Measurements from ENCODE around the gene STXBP6. TPM values are rescaled to one million over a fixed set of nuclear protein-coding genes. Genes with fewer than 3 reads are reported as not detected.

STXBP6 gene
- total and polyA plus RNA-seq, 2 of the 13 experiments (the other 11 are each of a cell fraction or from before 2014, with no cell fraction given) = 35.3 to 42.8 TPM

DNA sequence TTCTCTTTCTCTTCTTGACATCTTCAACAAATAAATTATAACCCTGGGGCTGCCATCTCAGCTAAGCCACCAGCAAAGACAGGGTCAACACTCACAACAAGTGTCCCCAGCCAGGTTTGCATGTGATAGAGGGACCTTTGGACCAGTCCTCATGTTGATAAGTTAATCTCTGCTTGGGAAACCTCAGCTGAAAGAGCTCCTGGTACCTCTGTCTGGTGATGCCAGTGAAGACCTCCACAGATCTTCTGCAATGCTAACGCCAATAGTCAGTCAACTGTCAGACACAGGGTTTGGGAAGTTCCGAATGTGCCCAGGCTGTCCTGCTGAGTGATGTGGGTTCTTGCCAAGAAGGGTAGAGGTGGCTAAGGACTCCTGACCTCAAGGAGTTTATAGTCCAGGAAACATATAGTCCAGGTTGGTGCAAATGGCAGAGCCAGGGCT, 236.1 kb downstream of the STXBP6 start (continued):
- TF ChIP-seq, protein P1, sequence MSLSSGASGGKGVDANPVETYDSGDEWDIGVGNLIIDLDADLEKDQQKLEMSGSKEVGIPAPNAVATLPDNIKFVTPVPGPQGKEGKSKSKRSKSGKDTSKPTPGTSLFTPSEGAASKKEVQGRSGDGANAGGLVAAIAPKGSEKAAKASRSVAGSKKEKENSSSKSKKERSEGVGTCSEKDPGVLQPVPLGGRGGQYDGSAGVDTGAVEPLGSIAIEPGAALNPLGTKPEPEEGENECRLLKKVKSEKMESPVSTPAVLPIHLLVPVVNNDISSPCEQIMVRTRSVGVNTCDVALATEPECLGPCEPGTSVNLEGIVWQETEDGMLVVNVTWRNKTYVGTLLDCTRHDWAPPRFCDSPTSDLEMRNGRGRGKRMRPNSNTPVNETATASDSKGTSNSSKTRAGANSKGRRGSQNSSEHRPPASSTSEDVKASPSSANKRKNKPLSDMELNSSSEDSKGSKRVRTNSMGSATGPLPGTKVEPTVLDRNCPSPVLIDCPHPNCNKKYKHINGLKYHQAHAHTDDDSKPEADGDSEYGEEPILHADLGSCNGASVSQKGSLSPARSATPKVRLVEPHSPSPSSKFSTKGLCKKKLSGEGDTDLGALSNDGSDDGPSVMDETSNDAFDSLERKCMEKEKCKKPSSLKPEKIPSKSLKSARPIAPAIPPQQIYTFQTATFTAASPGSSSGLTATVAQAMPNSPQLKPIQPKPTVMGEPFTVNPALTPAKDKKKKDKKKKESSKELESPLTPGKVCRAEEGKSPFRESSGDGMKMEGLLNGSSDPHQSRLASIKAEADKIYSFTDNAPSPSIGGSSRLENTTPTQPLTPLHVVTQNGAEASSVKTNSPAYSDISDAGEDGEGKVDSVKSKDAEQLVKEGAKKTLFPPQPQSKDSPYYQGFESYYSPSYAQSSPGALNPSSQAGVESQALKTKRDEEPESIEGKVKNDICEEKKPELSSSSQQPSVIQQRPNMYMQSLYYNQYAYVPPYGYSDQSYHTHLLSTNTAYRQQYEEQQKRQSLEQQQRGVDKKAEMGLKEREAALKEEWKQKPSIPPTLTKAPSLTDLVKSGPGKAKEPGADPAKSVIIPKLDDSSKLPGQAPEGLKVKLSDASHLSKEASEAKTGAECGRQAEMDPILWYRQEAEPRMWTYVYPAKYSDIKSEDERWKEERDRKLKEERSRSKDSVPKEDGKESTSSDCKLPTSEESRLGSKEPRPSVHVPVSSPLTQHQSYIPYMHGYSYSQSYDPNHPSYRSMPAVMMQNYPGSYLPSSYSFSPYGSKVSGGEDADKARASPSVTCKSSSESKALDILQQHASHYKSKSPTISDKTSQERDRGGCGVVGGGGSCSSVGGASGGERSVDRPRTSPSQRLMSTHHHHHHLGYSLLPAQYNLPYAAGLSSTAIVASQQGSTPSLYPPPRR (CRISPR knock-in tag; IDR thresholded peaks at IDR 0.05; ENCODE audit: borderline replicate concordance) = 0 out of 2 replicates have a peak, but pooled peaks have one; percentile 42
- TF ChIP-seq HCFC1 (IDR thresholded peaks at IDR 0.05; ENCODE audit: low read depth, low read length) = no peak
- no peak for TF ChIP-seq RFX5 (IDR thresholded peaks at IDR 0.05; ENCODE audit: low read depth, low read length)
- TF ChIP-seq, protein P2, sequence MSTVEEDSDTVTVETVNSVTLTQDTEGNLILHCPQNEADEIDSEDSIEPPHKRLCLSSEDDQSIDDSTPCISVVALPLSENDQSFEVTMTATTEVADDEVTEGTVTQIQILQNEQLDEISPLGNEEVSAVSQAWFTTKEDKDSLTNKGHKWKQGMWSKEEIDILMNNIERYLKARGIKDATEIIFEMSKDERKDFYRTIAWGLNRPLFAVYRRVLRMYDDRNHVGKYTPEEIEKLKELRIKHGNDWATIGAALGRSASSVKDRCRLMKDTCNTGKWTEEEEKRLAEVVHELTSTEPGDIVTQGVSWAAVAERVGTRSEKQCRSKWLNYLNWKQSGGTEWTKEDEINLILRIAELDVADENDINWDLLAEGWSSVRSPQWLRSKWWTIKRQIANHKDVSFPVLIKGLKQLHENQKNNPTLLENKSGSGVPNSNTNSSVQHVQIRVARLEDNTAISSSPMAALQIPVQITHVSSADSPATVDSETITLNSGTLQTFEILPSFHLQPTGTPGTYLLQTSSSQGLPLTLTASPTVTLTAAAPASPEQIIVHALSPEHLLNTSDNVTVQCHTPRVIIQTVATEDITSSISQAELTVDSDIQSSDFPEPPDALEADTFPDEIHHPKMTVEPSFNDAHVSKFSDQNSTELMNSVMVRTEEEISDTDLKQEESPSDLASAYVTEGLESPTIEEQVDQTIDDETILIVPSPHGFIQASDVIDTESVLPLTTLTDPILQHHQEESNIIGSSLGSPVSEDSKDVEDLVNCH (CRISPR knock-in tag; IDR thresholded peaks at IDR 0.05) = no peak
- no peak for TF ChIP-seq ZNF362 (CRISPR knock-in tag; IDR thresholded peaks at IDR 0.05; ENCODE audit: borderline replicate concordance)
- TF ChIP-seq BRD4 (CRISPR knock-in tag; IDR thresholded peaks at IDR 0.05) = no peak
- no peak for TF ChIP-seq SYNCRIP (IDR thresholded peaks at IDR 0.05; ENCODE audit: insufficient read depth, low read depth, low read length)
- no peak for TF ChIP-seq KLF15 (CRISPR knock-in tag; IDR thresholded peaks at IDR 0.05; ENCODE audit: borderline replicate concordance)
- no peak for TF ChIP-seq ZSCAN12 (CRISPR knock-in tag; IDR thresholded peaks at IDR 0.05)
- TF ChIP-seq ZNF317 (CRISPR knock-in tag; IDR thresholded peaks at IDR 0.05) = no peak; the same call in 1 of the 2 replicates
- no peak for TF ChIP-seq KDM6A (CRISPR knock-in tag; IDR thresholded peaks at IDR 0.05; ENCODE audit: low read depth)
- TF ChIP-seq KAT2B (IDR thresholded peaks at IDR 0.05; ENCODE audit: borderline replicate concordance, low read depth, low read length) = no peak
- no peak for TF ChIP-seq MAFF (IDR thresholded peaks at IDR 0.05; ENCODE audit: low read depth, low read length)
- no peak for TF ChIP-seq ZNF839 (CRISPR knock-in tag; IDR thresholded peaks at IDR 0.05; ENCODE audit: borderline replicate concordance)
- TF ChIP-seq, protein P3, sequence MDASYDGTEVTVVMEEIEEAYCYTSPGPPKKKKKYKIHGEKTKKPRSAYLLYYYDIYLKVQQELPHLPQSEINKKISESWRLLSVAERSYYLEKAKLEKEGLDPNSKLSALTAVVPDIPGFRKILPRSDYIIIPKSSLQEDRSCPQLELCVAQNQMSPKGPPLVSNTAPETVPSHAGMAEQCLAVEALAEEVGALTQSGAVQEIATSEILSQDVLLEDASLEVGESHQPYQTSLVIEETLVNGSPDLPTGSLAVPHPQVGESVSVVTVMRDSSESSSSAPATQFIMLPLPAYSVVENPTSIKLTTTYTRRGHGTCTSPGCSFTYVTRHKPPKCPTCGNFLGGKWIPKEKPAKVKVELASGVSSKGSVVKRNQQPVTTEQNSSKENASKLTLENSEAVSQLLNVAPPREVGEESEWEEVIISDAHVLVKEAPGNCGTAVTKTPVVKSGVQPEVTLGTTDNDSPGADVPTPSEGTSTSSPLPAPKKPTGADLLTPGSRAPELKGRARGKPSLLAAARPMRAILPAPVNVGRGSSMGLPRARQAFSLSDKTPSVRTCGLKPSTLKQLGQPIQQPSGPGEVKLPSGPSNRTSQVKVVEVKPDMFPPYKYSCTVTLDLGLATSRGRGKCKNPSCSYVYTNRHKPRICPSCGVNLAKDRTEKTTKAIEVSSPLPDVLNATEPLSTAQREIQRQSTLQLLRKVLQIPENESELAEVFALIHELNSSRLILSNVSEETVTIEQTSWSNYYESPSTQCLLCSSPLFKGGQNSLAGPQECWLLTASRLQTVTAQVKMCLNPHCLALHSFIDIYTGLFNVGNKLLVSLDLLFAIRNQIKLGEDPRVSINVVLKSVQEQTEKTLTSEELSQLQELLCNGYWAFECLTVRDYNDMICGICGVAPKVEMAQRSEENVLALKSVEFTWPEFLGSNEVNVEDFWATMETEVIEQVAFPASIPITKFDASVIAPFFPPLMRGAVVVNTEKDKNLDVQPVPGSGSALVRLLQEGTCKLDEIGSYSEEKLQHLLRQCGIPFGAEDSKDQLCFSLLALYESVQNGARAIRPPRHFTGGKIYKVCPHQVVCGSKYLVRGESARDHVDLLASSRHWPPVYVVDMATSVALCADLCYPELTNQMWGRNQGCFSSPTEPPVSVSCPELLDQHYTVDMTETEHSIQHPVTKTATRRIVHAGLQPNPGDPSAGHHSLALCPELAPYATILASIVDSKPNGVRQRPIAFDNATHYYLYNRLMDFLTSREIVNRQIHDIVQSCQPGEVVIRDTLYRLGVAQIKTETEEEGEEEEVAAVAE (CRISPR knock-in tag; IDR thresholded peaks at IDR 0.05; ENCODE audit: borderline replicate concordance) = no peak
- no peak for TF ChIP-seq FOXA1 (IDR thresholded peaks at IDR 0.05)
- no peak for TF ChIP-seq FOXA1 (CRISPR knock-in tag; IDR thresholded peaks at IDR 0.05)
- no peak for TF ChIP-seq SSRP1 (CRISPR knock-in tag; IDR thresholded peaks at IDR 0.05)
- TF ChIP-seq SIX1 (CRISPR knock-in tag; IDR thresholded peaks at IDR 0.05; ENCODE audit: borderline replicate concordance) = no peak

Measured in HepG2 (cell line).